ENCODE measurements around the gene ADAMTS15. TPM values are rescaled to one million over a fixed set of nuclear protein-coding genes. Genes with fewer than 3 reads are reported as not detected.

The ADAMTS15 gene
- total and polyA plus RNA-seq, 2 of the 4 experiments (the other 2 are of a cell fraction) = 3.0 to 5.0 TPM

GRCh38 chr11:130454491-130455252 lies 6.2 kb downstream of the ADAMTS15 start:
- H4K8ac ChIP-seq (ENCODE audit: low read depth in 2 of 2, low read length in 2 of 2) = no peak overlapping the region
- no peak overlapping the region for H4K5ac ChIP-seq (ENCODE audit: low read depth, low read length)
- H2BK15ac ChIP-seq (ENCODE audit: low read depth, low read length) = peak overlapping the region; percentile 53; the same call in 1 of the 3 replicates
- peaks cover 14% of the 10 kb centered on the region for H3K9me1 ChIP-seq (ENCODE audit: insufficient read depth, low read length)
- no peak overlapping the region for H2AK5ac ChIP-seq (ENCODE audit: low read depth, low read length)
- no peaks in the 10 kb centered on the region for H3K27me3 ChIP-seq (ENCODE audit: control insufficient read depth, insufficient read depth, low read length)
- H3K4me1 ChIP-seq (ENCODE audit: control insufficient read depth, insufficient read depth, low read length) = peaks cover 17% of the 10 kb centered on the region
- 0 out of 2 replicates have a peak overlapping the region, but pooled peaks have one; percentile 9 for H3K18ac ChIP-seq (ENCODE audit: low read depth, low read length)
- H3K14ac ChIP-seq (replicated peaks; ENCODE audit: low read depth, low read length) = peak overlapping the region; percentile 36; the same call in 1 of the 2 replicates
- no peak overlapping the region for H2AFZ ChIP-seq (replicated peaks; ENCODE audit: low read length, poor library complexity)
- DNase-seq (peak; percentile 76), ATAC-seq (ENCODE audit: low read depth) (peak; percentile 39; the same call in 1 of the 2 replicates)
- no peak overlapping the region for H2BK120ac ChIP-seq (ENCODE audit: low read depth, low read length)
- TF ChIP-seq NFE2L2 (IDR thresholded peaks at IDR 0.05; ENCODE audit: low read depth, low read length) = peak; percentile 39; the same call in 1 of the 2 replicates
- TF ChIP-seq USF2 (IDR thresholded peaks at IDR 0.05; ENCODE audit: low read depth, low read length) = peak; percentile 68
- no peak for TF ChIP-seq POLR2A (IDR thresholded peaks at IDR 0.05; ENCODE audit: low read depth, low read length)
- 0 out of 2 replicates have a peak, but pooled peaks have one; percentile 10 for TF ChIP-seq MAZ (IDR thresholded peaks at IDR 0.05; ENCODE audit: borderline replicate concordance, low read depth, low read length)
- no peak for TF ChIP-seq CHD1 (IDR thresholded peaks at IDR 0.05; ENCODE audit: low read depth, low read length)
- TF ChIP-seq CEBPB (IDR thresholded peaks at IDR 0.05; ENCODE audit: low read depth, low read length) = peak; percentile 67
- TF ChIP-seq RAD21 (IDR thresholded peaks at IDR 0.05; ENCODE audit: low read length) = no peak
- H3K9ac ChIP-seq (ENCODE audit: low read depth, low read length) = no peak overlapping the region
- H3K56ac ChIP-seq (ENCODE audit: extremely low read depth, insufficient read depth, low read length) = no peak overlapping the region
- peaks cover 59% of the 10 kb centered on the region; the same call in 1 of the 2 replicates for H3K36me3 ChIP-seq (ENCODE audit: control insufficient read depth, insufficient read depth, low read length)
- BruUV-seq (replicated peaks) = no TSS peak
- in situ Hi-C loops (cut with MboI; ENCODE audit: low sequenced_read_pairs) = no loop called here
- H3K9me3 ChIP-seq (ENCODE audit: control insufficient read depth, insufficient read depth, low read length) = no peaks in the 10 kb centered on the region
- peak overlapping the region; percentile 18; the same call in 1 of the 2 replicates for H4K91ac ChIP-seq (ENCODE audit: insufficient read depth, low read depth, low read length)
- no peak overlapping the region for H2BK5ac ChIP-seq (ENCODE audit: low read depth, low read length, poor library complexity, severe bottlenecking)
- CTCF ChIA-PET = interaction anchor here (1.6 kb wide), 1 partner anchor 23 kb away, joined by 5 read pairs; no protein-coding TSS in a partner anchor
- H3K4me3 ChIP-seq (ENCODE audit: insufficient read depth, low read depth, low read length) = no peak overlapping the region
- intact Hi-C loops (cut with micrococcal nuclease) = loop anchor here (5.0 kb wide), 2 partner anchors 168 to 388 kb away; no protein-coding TSS in a partner anchor
- H2BK20ac ChIP-seq (ENCODE audit: low read depth, low read length) = no peak overlapping the region
- no peak overlapping the region for H2AK9ac ChIP-seq (replicated peaks; ENCODE audit: low read depth, low read length, poor library complexity)
- H3K79me1 ChIP-seq (ENCODE audit: low read depth in 1 of 2, low read length in 2 of 2) = peaks cover 1 to 8% of the 10 kb centered on the region in 2 experiments; a peak in 3 of 4 replicates
- POLR2A ChIA-PET (ENCODE audit: unreplicated experiment) = no interaction called here
- H3K4ac ChIP-seq (ENCODE audit: low read depth, low read length) = no peak overlapping the region
- WGBS, 2 experiments (ENCODE audit: extremely low coverage in 2 of 2, insufficient read length in 1 of 2) = no CpG with 5 or more reads among the region's 12 CpGs
- H3K4me2 ChIP-seq (ENCODE audit: low read depth, low read length) = peak overlapping the region; percentile 53
- H3K23ac ChIP-seq (ENCODE audit: low read depth, low read length) = peak overlapping the region; percentile 44; the same call in 1 of the 2 replicates
- dilution Hi-C loops (cut with HindIII; ENCODE audit: low sequenced_read_pairs, unreplicated experiment) = no loop called here
- no peak overlapping the region for H3K27ac ChIP-seq (ENCODE audit: insufficient read depth, low read length)
- peaks cover 2% of the 10 kb centered on the region for H4K20me1 ChIP-seq (ENCODE audit: insufficient read depth, low read length)

All from IMR-90 (cell line).